ENCODE results near the gene TCF4.

TCF4 gene

DNA sequence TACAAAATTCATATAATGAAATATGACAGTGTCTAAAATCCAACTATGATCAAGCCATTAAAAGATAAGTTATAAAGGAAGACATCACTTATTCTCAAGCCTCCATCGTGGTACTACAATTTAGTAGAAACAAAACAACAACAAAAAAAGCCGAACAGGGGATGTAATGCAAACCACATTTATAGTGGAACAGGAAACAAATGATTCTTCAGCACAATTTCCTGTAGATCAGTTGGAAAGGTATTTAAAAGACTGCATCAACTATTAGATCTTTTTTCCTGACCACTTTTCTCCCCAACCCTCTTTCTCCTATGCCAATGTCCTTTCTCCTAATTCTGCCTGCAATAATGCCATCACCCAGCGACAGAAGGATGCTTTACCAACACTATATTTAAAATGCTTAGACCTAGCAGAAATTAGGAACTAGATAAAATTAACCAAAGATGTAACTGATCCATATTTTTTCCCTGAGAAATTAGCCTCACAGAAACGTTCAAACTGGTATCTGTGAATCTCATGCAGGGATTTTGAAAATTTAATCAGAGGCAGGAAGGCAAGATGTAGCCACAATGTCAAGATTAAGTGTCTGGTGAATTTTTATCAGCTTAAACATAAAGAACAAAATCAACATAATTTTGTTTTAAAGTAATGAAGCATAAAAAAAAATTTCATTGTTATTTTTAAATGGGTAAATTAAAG lies 271.4 kb downstream of the TCF4 start:
- DNase-seq, result no peak

DNA sequence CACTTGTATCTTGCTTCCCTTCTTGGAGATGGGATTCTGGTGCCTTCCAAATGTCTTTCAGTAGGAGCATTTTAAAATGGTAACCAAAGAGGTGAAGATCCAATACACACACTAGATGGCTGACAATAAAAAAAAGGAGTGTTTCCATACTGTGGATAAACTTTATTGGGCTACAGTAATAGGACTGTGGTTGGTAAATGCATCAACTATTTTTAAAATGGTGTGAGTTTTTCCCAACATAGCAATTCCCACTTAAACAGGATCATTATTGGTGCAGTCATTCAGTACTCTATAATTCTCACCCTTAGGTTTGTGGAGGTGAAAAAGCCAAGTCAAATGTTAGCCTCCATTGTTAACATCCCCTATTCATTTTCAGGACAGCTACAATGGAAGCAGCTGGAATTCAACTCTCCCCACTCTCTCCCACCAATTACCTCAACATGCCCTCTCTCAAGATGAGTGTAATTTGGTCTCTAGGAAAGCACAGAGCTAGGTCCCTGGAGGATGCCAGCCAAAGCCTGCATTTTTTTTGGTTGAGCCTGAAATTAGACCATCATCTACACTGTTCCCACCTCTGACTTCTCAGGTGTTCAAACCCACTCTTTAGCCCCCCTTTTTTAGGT lies 273.3 kb downstream of the TCF4 start:
- no peak for DNase-seq

DNA sequence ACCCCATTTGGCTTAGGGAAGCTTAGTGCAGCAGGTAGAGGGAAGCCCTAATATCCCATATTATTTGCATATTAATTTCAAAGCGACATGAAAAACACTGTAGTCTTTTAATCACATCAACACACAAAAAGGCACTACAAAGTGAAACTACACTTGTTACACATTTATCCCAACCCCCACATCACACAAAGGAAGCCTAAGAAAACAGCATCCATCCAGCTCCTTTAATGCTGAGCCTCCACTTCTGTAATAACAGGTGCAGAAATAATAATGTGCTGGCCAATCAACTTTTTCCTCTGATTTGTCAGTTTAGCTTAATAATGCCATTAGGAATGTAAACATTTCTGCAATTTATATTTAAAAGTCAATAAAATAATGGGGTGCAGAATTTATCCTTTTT lies 274.0 kb downstream of the TCF4 start:
- no peak for DNase-seq

DNA sequence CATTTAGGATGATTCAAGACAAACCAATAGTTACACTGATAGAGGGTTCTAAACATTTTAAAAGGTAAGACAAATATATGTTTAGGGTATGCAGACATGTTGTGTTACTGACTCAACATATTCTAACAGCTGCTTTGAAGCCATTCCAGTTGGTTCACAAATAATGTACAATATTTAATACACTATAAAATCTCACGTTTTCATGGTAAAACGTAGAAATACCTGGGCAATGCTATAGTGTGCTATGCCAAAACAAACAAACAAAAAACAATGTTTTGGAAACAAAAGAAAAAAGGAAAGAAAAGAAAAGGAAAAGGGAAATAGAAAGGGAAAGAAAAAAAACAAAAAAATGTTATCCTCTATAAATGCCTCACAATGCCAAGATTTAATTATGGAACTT lies 277.1 kb downstream of the TCF4 start:
- DNase-seq, result no peak

DNA sequence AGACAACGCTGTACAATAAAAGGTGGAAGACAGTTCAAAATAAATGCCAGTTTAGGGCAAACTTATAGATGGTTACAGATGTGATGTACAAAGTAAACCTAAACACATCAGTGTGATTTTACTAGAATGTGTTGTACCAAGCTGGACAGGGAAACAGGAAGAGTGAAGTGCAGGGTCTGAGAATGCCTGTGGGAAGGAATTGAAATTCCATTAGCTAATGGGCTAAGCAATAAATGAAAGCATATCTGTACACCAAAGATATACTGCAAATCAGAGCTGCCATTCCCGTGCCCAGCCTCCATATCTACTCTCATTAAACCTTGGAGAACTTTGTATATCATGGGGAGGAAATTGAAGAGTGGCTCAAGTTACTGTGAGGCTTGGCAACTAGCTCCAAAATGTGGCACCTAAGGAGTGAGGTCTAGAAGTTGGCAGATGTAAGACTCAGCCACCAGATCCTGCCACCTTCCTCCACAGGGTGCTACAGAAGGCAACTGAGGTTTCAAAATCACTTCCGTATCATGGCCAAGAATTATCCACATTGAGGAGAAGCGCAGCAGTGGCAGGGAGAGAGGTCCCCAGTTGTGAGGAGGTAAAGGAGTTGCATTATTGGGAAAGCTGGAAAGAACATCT lies 277.8 kb downstream of the TCF4 start:
- no peak for DNase-seq

DNA sequence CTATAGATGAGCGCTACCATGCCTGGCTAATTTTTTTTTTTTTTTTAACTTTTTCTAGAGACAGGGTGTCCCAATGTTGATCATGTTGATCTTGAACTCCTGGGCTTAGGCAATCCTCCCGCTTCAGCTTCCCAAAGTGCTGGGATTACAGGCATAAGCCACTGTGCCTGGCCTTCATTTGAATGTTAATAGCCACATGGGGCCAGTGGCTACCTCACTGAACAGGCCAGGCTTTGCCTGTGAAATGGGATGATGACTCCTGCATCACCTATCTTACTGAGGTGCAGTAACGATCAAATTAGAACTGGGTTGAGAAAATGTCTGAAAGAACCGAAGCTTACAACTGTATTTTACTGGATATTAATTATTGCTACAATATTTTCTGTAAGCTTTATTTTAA lies 278.7 kb downstream of the TCF4 start:
- no peak for DNase-seq

DNA sequence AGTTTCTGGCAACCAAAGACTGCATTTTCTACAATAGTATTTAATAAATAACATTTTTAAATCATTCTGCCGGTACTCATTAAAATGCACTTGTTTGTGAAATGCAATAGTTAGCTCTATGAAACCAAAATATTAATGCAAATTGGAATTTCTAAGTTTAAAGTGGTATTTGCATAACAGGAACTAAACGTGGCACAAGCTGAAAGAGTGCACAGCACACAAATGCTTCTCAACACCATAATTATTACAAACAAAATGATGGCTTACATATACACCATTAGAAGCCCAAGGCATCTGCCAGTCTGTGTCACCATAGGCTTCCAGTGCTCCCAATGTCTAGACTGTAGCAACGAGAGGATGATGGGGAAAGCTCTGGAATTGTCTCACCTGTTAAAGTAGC lies 280.5 kb downstream of the TCF4 start:
- DNase-seq, result no peak

DNA sequence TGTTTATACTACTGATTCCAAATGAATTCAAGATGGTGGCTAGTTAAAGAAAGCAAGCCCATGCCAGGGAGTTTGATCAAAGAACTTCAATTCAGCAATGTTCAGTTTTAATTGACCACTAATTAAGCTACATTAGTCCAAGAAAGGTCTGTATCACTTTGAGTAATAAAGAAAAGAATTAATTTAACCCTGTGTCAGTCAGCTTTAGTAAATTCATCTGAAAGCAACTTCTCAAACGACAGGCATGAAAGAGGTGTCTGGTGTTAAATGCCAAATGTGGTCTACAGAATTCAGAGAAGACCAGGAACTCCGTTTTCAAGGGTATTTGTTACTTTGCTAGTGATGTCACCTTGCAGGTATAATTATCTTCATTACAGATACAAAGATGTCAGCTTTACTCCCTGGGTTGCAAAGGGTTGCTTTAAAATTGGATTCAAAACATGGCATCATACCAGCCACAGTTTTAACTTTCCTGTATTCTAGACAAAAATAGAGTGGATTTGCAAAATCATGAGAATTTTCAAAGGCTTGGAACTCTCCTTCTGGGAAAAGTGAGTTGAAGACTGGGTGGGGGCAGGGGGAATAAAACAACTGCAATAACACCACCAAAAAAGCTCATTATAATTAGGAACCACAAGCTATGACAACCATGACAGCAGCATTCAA lies 281.5 kb downstream of the TCF4 start:
- DNase-seq, result no peak

DNA sequence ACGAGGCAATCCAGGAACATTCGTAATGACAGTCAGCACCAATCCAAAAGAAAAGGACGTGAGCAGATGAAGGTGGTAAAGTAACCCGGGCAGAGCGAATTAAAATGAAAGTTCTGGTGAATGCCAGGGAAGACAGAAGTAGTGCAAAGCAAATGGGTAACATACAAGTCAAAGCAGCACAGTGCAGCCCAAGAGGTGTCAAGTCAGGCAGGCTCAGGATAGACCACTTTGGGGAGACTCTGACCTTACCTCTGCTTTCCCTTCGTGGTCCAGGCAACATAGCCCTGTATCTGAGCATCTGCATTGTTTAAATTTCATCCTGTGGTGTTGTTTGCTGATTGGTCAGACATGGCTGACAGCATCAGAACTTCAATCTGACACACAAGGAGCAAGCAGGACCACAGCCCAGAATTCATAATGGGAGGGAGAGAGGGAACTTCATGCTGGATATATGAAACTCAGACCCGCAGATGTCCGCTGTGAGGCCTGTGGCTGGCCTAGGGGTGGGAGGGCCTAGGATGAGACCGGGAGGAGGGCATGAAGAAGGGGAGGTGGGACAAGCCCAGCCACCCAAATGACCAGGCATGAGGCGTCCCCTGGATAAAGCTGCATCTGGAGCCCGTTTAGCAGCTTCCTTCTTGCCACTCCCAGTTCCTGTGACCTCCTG lies 285.7 kb downstream of the TCF4 start:
- no peak for DNase-seq

DNA sequence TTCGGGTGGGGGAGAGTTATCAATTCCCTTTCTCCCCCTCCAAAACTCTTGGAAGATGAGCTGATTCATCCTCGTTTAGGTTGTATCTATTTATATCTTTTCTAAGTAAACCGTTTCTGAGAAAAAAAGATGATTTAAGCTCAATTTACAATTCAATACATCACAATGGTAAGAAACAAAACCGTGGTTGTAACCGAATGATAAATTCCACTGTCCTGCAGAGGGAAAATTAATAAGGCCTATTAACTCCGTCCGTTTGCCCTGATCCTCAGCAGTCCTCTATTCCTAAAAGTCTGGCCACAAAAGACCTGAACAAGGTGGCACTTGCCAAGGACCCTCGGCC lies 286.2 kb downstream of the TCF4 start:
- DNase-seq, result no peak

DNA sequence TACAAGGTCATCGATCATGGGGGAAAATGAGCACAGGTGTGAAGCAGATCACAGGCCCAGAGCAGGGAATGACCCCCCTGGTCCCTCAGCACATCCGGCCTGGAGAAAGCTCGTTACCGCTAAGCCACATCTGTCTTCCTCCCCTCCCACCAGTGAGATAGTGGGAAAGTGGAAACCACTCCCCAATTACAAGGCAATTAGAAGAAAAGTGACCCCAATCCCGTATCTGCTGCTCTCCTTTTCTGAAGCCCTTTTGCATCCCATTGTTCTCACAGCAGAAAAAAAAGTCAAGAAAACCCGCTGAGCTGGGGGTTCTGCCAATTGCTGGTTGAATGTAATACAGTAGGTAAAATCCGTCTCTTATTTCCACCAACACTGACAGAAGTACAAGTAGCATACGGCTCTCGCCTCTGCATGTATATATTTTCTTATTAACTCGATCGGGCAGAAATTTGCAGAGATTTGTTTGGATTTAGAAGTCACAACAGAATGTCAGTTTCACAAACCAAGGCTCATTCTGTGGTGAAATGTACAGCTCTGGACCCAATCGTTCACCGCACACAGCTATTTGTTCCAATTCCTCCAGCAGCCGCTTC lies 287.0 kb downstream of the TCF4 start:
- no peak for DNase-seq

DNA sequence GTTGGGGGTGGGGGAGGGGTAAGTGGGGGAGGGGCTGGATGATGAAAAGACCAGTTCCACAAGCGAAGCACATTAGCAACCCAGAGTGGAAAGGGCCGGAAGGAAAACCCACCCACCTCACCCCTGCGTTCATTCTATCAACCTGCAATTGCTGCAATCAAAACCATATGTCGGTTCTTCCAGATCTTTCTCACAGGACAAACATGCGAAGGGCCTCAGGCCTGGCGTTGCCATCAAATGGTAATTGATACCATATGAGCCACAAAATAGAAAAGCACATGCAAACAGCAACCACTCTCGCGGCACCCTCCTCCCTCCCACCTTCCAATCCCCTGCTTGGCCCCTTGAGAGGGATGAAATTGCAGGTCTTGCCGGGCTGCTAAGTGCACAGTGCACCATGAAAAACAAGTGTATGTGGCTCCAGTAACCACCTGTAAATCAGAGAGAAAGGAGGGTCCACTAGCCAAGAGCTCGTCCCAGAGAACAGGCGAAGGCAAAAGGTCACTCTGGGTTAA lies 287.5 kb downstream of the TCF4 start:
- no peak for DNase-seq

DNA sequence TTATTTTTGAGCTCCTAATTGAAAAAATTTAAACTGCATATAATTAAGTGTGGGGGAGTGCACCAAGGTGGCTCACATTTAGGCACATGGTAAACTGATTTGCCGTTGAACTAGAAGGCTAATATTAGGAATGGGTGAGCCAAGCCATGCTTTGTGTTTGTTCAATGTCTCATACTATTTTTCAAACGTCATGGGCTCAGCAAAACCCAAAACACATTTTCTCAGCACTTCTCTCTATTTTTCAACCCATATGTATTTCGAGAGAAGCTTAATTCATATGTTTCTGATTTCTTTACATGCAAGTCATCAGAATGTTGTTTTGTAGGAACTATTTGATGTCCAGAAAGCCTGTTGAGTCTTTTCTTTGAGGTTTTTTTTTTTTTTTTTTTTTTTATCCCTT lies 291.2 kb downstream of the TCF4 start:
- DNase-seq, result no peak

DNA sequence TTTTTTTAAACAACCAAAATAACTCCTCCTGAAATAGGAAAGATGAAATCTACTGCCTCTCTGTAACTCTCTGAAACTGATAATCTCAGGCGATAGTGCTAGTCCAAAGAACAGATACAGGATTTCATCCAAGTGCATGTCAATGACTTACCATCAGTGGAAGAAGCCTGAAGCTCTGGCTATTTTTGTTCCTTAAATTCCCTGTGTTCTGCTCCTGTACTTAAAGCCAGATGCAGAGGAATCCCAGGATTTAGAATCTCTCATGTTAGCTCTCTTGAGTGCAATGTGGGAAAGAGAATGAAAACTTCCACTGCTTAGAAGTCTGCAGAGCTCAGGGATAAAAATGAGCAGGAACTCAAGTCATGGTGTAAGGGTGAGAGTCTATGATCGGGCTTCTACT lies 291.9 kb downstream of the TCF4 start:
- DNase-seq, result no peak

DNA sequence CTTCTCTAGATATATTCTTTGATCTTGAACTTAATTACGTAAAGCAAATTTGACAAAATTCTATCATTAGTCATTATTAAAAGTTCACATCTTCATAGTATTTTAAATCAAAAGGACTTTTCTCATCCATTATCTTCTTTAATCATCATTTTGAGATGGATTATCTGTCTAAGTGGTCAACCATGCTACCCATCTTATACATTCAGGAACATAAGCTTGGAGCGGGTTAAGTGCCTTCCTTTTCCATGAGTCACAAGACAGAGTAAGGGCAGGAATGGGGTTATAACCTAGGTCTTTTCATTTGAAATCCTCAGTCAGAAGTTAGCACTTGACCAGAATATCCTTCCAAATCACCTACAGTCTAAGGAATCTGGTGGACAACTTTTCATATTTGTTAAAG lies 297.1 kb downstream of the TCF4 start:
- DNase-seq, result no peak

DNA sequence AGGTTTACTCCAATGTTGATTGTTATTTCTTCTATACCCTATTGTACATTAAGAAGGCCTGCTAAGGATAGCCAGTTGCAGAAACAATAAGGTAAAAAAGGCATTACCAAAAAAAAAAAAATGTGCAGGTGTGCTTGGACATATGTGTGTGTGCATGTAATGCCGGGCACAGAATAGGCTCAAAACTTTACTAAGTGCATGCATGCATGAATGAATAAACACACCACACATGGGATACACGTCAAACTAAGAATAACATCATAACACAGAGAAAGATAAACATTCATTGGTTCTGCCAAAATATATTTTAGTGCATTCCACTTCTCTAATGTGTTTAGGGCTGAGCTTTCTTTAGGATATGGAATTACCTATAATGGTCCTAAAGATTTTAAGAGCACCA lies 298.2 kb downstream of the TCF4 start:
- no peak for DNase-seq

DNA sequence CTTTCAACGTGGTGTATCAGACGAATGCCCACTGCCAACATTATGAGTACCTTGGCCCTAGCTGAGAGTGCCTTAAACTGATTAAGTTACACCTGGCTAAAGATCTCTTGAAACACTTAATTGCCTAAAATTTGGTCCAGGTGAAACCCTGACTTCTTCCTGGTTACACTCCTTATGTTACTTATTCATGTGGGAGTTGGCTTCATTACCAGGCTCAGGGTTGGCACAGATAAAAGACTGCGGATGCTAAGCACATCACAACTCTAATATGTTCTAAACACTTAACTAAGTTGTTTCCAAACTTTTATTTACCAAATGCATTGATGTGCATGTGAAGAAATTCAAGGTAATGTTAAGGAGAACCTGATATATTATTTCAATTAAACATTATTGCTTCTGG lies 298.9 kb downstream of the TCF4 start:
- DNase-seq, result no peak

DNA sequence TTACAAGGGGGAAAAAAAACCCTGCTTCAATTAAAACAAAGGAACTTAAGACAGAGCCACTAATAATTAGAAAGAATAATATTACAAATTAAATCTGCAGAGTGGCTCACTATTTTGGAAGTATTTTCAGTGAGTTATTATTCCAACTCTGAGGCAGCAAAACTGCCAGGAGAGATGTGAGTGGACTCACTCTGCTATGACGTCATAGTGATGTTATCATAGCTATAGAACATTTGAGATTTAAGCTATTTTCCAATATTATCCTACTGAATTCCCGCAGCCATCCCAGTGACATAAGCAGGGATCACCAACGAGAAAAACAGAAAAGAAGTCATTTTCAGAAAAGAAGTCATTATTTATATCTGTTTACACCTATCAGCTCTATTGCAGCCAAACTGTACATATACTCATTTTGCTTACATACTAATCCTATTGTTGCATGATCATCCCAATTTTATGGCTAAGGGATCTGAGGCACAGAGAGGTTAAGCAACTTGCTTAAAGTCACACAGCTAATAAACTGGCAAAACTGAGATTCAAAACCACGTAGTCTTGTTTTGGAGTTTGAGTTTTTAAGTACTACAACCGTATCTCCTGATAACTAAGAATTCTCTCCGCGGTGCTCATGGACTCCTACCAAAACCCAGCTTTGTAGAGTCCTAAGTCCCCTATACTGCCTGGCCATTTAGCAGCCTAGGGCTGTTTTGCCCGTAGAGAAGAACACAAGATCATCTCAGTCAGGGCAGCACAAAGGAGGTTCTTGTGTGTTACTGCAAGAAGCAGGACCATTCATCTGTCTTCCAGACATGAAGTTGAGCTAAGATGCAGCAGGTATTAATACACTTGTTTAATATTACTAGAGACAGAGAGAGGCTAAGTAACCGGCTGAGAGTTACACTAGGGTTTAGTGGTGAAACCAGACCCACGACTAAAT lies 299.8 kb downstream of the TCF4 start:
- DNase-seq, result no peak

DNA sequence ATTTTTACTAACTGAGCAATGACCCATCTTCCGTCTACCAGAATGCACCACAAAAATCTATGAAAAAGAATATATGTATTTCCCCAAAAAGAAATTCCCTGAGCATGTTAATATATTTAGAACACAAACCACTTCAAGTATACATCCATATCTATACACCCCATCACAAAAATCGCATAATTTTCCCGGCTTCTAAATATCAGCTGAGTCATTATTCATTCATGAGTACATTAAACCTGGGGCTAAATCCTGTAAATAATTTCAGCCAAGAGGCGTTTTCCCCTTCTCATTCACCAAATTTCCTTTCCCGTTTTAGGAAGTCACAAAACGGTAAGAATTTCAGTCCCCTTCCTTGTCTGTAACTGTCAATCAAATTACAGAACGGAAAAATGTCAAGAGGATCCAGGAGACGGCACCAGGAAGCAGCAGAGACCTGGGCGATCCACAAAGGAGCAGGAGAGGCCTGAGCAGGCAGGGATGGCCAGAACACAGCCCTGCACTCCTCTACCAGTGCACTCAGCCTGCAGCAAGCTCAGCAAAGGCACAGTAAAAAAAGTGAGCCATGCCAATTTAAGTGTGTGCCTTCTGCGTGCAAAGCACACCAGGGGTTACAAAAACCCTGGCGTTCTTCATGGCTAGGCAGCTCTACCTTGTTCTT lies 300.7 kb downstream of the TCF4 start:
- no peak for DNase-seq

DNA sequence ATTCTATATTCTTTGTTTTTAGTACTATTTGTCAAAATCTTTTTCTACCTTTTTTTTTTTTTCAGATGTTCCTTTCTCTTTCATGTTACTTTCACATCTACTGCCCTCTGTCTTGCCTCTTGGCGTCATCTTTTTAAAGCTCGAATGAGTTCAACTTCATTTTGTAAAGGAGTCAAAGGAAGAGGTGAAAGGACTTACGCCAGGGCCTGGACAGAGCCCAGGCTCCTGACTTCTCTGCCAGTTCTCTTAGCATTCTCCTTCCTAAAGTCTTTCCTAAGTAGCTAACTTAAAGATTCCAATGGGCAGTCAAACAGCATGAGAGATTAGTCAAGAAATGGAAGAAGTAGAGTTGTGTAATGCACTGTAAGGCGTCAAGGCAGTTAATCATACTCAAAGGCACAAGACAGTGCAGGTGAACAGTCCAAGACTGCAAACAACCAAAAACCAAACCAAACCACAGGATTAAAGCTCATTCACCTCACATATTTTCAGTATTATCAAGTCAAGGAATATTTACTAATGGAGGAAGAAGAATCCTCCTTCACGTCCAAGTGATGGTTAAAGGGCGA lies 301.7 kb downstream of the TCF4 start:
- no peak for DNase-seq

DNA sequence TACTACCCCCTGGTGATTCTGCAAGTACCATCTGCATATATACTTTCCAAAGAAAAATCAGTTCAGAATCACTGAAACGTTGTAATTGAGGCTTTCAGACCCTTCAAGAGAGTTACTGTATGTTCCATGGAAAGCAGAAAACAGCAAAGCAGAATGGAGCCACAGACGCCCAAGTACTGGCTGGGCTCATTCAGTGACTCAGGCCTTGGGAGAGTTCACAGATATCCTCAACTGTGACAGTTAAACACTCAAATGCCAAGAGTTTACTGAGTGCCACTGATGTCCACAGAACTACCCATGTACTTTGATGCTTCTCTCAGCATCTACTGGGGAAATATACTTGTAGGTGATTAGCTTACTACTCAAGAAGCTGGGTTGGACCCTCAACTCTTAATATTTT lies 303.4 kb downstream of the TCF4 start:
- DNase-seq, result no peak
